HG03159 (cell line): ENCODE results near the gene FHL2.

ENCODE experiments used
- ATAC-seq: cut with Tn5 transposase; IDR thresholded peaks from one replicate; pipeline ENCODE4 v1.9.1; 2021; ENCODE audit warnings: mild to moderate bottlenecking, moderate library complexity; ENCODE audit not compliant: unreplicated experiment

The FHL2 gene

GRCh38 chr2:105399207-105399861 is 483 bp upstream of the FHL2 start:
- no peak for ATAC-seq

DNA sequence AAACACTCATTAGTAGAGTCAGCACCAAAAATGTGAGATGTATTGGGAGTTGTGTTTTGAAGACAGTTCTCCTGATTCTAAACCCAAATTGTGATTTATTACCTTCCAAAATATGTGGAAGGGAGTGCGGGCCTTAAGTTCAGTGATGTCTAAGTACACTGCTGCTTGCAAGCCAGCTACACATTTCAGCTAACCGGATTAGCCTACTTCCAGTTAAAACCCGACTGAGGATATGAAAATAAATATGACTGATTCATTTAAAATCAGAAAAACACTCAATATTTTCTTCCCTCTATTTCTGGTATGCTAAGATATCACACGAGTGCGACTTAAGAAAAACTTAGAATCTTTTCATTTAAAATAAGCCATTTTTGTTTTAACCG is 907 bp downstream of the FHL2 start:
- no peak for ATAC-seq

GRCh38 chr2:105397025-105397722 is 1.7 kb downstream of the FHL2 start:
- ATAC-seq, result no peak

DNA sequence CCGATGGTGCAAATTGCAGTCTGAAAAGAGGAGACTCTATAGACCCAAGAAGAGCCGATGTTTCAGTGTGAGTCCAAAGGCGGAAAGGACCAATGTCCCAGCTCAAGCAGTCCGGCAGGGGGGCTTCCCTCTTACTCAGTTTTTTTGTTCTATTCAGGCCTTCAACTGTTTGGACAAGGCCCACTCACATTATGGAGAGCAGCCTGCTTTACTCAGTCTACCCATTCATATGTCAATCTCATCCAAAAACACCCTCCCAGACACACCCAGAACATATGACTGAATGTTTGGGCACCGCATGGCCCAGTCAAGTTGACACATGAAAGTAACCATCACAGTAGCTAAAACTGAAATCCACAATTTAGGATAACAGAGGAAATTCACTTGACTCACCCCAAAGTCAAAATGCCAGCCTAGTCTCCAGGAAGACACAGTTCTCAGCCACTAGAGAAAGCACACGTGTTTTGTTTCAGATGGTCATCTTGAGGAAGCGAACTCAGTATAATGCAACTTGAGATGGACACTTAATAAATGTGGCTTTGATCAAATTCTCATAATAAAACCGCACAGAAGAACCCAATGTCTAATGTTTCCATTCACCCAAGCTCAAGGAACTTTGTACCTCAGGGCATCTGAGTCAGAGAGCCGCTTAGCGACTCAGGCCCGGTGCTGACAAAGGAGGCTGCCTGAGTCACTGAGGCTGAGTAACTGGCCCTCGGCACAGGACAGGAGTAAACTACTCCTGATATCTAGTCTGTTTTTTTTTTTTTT is 2.4 kb downstream of the FHL2 start:
- no peak for ATAC-seq

DNA sequence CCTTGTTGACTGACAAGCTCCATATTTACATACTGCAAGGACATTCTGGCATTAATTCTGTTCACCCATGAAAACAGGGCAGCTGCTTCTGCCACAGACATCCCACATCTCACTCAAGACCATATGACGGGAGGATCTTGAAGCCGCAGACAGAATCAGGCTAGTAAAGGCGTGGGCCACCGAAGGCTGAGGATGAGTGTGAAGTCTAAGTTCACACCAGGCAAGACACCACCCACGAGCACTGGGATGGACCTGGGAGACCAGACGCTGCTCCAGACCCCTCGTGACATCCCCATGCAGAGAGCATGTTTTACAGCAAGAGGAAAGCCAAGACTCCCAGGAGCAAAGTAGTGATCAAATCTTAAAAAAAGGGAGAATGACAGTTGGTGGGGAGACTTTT is 3.2 kb downstream of the FHL2 start:
- no peak for ATAC-seq

- no peak for ATAC-seq
These were observed 3.8 kb downstream of the FHL2 start for GRCh38 chr2:105394951-105395611.

DNA sequence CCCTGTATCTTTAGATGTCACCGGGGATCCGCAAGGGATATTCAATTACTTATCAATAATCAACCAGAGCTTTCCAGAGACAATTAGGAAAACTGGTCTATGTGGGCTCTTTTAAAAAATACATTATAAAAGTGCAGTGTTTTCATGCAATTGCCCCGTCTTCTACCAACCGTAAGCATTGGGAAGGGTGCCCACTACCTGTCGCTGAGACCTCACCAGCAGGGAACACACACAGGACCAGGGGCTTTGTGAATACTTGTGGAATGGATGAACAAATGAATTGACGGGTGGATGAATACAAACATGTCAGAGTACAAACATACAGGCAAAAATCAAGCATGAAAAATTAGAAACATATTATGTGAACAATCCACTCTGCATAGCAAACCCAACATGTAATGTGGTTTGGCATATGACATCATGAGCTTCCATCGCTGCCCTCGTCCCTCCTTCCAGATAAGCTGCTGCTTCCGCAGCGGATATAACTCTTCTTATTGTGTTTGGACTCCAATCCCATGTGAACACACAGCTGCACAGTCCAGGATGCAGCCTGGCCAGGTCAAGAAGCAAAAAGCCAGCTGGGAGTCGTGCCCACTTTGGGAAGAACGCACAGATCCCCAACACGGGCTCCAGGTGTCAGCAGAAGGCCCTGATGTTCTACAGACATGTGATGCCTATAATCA is 5.3 kb downstream of the FHL2 start:
- no peak for ATAC-seq

DNA sequence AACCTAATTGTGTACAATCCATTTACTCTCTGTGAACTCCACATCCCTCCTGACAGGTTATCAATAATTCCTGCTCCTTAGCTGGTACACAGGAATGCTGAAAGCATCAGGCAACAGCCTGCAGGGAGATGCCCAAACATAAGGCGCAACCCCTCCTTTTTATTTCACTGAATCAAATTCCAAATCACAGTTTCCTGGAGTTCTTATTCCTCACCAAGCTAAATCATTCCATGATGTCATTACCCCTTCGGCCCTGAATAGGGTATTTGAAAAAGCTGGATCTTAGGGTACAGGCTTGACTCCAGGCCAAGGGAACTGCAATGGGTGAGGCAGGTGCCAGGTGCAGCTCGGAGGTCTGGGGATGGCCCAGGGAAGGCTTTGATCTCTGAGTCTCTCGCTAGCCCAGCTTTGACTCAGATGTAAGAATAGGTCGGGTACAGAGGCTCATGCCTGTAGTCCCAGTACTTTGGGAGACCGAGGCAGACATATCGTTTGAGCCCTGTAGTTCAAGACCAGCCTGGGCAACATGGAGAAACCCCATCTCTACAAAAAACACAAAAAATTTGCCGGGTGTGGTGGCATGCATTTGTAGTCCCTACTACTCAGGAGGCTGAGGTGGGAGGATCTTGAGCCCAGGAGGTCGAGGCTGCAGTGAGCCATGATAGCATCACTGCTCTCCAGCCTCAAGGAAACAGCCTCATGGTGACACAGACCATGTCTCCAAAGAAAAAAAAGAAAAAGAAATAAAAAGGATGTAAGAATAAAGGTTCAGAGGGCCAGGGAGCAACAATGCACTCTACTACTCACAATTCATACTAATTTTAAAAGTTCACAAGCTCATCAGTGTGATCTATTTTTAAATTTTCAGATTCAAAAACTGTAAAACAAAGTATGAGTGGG is 6.8 kb downstream of the FHL2 start:
- ATAC-seq, result no peak

DNA sequence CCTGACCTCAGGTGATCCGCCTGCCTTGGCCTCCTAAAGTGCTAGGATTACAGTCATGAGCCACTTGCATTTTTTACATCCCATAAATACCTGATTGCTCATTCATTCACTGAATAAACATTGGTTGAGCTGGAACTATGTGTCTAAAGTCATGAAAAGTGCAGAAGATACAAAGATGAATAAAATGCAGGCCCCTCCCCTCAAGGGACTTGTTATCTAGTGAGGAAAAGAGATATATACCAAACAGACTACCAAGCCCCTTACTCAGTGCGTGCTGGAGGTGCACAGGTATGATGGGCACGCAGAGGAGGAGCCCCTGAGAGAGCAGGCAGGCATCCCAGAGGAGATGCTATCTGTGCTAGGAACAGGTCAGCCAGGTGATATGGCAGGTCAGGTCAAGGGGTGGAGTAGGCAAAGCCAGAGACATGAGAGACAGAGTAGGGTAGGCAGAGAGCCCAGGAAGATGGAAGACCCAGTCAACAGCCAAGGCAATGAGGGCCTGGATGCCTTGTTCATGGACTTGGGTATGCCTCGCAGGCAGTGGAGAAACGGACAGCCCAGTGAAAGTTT is 7.7 kb downstream of the FHL2 start:
- ATAC-seq, result no peak

DNA sequence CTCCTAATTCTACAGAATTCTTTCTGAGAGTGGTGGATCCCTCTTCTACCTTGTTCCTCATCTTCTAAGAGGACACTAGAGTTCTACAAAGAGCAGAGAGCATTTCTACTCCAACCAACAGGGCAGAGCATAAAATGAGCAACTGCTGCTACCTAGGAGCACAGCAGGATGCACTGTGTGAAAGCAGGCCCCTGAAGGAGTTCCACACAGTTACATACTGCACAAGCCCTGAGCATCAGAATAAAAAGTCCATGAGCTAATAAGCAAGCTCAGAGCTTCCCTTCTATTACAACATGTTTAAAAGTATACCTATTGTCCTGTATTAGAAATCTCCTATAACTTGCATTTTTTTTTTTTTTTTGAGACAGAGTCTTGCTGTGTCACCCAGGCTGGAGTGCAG is 8.4 kb downstream of the FHL2 start:
- no peak for ATAC-seq

DNA sequence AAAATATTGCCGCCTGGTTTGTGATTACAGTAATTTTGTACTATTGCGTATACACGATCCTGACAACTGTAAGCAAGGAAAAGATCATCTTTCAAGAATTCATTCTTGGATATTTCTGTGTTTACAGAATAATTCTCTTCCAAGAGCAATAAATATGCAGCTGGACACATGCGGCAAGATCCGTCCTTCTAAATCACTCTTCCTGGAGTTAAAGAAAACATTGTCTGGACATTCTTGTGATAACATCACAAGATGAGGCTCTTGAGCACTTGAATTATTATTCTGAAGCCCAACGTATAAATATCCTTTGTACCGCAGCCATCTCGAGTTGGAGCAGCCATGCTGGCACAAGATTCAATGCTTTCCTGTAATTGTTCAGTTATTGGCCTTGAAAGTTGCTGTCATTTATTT is 9.9 kb downstream of the FHL2 start:
- ATAC-seq, result no peak

- no peak for ATAC-seq
These were observed 11.6 kb downstream of the FHL2 start for GRCh38 chr2:105387225-105387624.

- ATAC-seq, result no peak
These were observed 12.9 kb downstream of the FHL2 start for GRCh38 chr2:105385731-105386540.

GRCh38 chr2:105384861-105385260 is 14.0 kb downstream of the FHL2 start:
- ATAC-seq, result no peak

- no peak for ATAC-seq
These were observed 14.6 kb downstream of the FHL2 start for GRCh38 chr2:105384216-105384615.

DNA sequence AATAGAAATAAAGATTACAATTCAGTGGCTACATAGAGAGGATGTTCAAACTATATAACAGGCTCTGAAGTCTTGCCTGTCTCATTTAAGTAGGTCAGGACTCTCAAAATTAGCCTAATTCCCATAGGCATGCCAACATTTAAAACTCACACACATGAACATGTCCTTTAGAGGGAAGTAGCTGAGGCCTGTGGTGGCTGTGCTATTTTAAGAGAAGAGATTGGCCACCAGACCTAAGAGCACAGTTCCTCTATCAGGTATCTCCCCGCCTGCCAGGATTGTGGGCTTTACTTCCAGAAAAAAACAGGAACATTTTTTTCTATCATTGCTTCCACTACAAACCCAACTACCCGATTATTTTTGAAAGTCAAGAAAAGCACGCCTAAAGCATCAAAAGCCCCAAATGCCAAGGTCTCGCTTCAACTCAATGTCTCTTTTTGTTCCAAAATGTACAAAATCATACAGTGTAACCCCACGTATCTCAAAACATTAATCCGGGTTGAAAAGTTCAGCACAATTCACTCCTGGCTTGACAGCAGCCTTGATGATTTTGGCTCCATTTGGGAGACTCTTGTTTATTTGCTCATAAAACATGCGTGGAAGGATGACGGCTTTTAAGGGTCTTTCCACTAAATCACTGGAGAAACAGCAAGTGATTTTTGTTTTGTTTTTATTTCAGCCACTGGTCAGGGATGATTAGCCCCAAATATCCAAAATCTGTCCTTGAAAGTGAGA is 15.3 kb downstream of the FHL2 start:
- ATAC-seq, result no peak

- no peak for ATAC-seq
These were observed 16.7 kb downstream of the FHL2 start for GRCh38 chr2:105382177-105382576.

DNA sequence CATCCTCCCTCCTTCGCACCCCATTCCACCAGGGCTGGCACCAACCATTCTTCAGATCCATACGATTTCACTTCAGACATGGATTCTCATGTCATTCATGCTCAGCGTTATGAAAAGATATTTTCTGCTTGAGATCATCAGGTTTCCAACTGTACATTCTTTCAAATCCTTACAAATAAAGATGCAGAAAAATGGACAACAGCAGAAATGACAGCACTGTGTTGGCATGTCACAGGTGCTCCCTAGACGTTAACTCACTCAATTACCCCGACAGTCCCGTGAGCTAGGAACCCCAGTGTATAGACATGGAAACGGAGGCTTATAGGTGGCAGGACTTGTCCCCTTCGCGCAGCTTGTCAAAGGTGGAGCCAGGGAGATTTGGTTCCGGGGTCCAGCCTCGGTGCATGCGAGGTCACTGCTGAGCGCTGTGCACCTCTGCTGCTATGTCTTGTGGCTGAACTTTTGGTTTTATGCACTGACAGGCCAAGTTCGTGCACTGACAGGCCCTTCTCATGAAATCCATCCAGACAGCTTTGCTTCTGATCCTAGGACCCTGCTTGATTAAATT is 17.7 kb downstream of the FHL2 start:
- ATAC-seq, result no peak
